HCT116 (cell line): ENCODE data around the gene PRKAG3. TPM values are rescaled to one million over a fixed set of nuclear protein-coding genes. Genes with fewer than 3 reads are reported as not detected.

ENCODE experiments used
- ATAC-seq: fragments of 200-7000 bp; cut with Tn5 transposase; 2 replicates; pipeline ENCODE4 v1.9.1; 2020; ENCODE audit warnings: mild to moderate bottlenecking, moderate library complexity
- BruUV-seq: library from RNA; stranded (reverse); fragments of 400-500 nt; replicated peaks from 2 replicates; lab custom pipeline; 2021; lab: Mats Ljungman, UMichigan
- CTCF ChIA-PET: fragments of 300-600 bp; sonication (Branson Sonifier 250); formaldehyde crosslinking; loops from one replicate; lab custom pipeline; 2021; ENCODE audit warnings: antibody characterized with exemption; lab: Charles Lee
- POLR2A ChIA-PET: fragments of 300-600, 350-600 bp; sonication (Branson Sonifier 250); formaldehyde crosslinking; loops from one replicate; lab custom pipeline; 2021; ENCODE audit warnings: antibody characterized with exemption; lab: Charles Lee
- RAD21 ChIA-PET, 2 experiments: fragments of 300-600 bp; sonication (Branson Sonifier 250); formaldehyde crosslinking; loops; one replicate each; lab custom pipeline; 2023; ENCODE audit warnings: low total read pairs in 2 of 2; ENCODE audit not compliant: uncharacterized antibody in 2 of 2, unreplicated experiment in 2 of 2, low non-redundant PET in 1 of 2; lab: Charles Lee
- DNase-seq: peaks from one replicate; pipeline ENCODE4 v3.0.0-alpha.2; 2010; ENCODE audit warnings: low read depth, low spot score
- H2AFZ ChIP-seq: fragments of 200-600 bp; shearing (Covaris generic), sonication (generic); 2 replicates; pipeline ENCODE4 v1.6.1; 2017; ENCODE audit warnings: low read depth, mixed run types, mixed read lengths, antibody characterized with exemption, low read length; ENCODE audit not compliant: poor library complexity, severe bottlenecking
- H3K27ac ChIP-seq: 2 replicates; pipeline ENCODE4 v1.5.1; 2012; ENCODE audit warnings: low read depth, low read length
- H3K27me3 ChIP-seq: fragments of 200-600 bp; sonication (generic); 2 replicates; pipeline ENCODE4 v1.6.1; 2016; ENCODE audit warnings: mixed run types, low read length, mixed read lengths; ENCODE audit not compliant: insufficient read depth
- H3K36me3 ChIP-seq, 2 experiments: fragments of 200-500 bp in 1 of 2; fragments of 200-600 bp in 1 of 2; sonication (Bioruptor generic) in 1 of 2; sonication (generic) in 1 of 2; 2 replicates each; pipeline versions ENCODE4 v1.5.1 to v1.6.1; 2014 to 2016; ENCODE audit warnings: low read length in 2 of 2, inconsistent platforms in 1 of 2, mixed read lengths in 1 of 2, mixed run types in 1 of 2; ENCODE audit not compliant: insufficient read depth in 2 of 2, control insufficient read depth in 1 of 2
- H3K4me1 ChIP-seq, 2 experiments: fragments of 200-600 bp in 1 of 2; sonication (generic) in 1 of 2; 2 replicates each; pipeline versions ENCODE4 v1.5.1 to v1.6.1; 2012 to 2017; ENCODE audit warnings: low read length in 2 of 2, inconsistent platforms in 1 of 2, mild to moderate bottlenecking in 1 of 2, mixed read lengths in 1 of 2, mixed run types in 1 of 2, moderate library complexity in 1 of 2; ENCODE audit not compliant: insufficient read depth in 2 of 2, control insufficient read depth in 1 of 2
- H3K4me2 ChIP-seq: fragments of 200-600 bp; sonication (generic); 2 replicates; pipeline ENCODE4 v1.6.1; 2017; ENCODE audit warnings: mixed run types, low read length, mixed read lengths
- H3K4me3 ChIP-seq, 2 experiments: fragments of 200-600 bp in 1 of 2; sonication (generic) in 1 of 2; replicated peaks in 1 of 2; 2 replicates each; pipeline ENCODE4 v1.5.1; 2011 to 2016; ENCODE audit warnings: low read length in 2 of 2, control low read depth in 1 of 2, low read depth in 1 of 2, mild to moderate bottlenecking in 1 of 2, mixed read lengths in 1 of 2, mixed run types in 1 of 2
- H3K79me2 ChIP-seq: fragments of 200-600 bp; sonication (generic); 2 replicates; pipeline ENCODE4 v1.6.1; 2017; ENCODE audit warnings: mild to moderate bottlenecking, mixed run types, low read length, moderate library complexity, mixed read lengths; ENCODE audit not compliant: insufficient read depth
- H3K9ac ChIP-seq: fragments of 200-600 bp; sonication (generic); 2 replicates; pipeline ENCODE4 v1.6.1; 2016; ENCODE audit warnings: low read length, mixed read lengths
- H3K9me2 ChIP-seq: fragments of 200-600 bp; sonication (generic), shearing (Covaris generic); 2 replicates; pipeline ENCODE4 v1.6.1; 2017; ENCODE audit warnings: mixed run types, mild to moderate bottlenecking, moderate library complexity; ENCODE audit not compliant: insufficient read depth
- H3K9me3 ChIP-seq, 2 experiments: fragments of 200-500 bp in 1 of 2; fragments of 200-600 bp in 1 of 2; sonication (Bioruptor generic) in 1 of 2; sonication (generic) in 1 of 2; 2 replicates each; pipeline ENCODE4 v1.6.1; 2014 to 2017; ENCODE audit warnings: low read length in 2 of 2, mixed read lengths in 2 of 2, inconsistent platforms in 1 of 2, low read depth in 1 of 2, mild to moderate bottlenecking in 1 of 2, mixed run types in 1 of 2, moderate library complexity in 1 of 2; ENCODE audit not compliant: control insufficient read depth in 1 of 2, insufficient read depth in 1 of 2
- H4K20me1 ChIP-seq: fragments of 200-600 bp; sonication (generic), shearing (Covaris generic); 2 replicates; pipeline ENCODE4 v1.6.1; 2017; ENCODE audit warnings: mixed run types, mild to moderate bottlenecking, moderate library complexity; ENCODE audit not compliant: insufficient read depth
- ATF3 ChIP-seq: IDR thresholded peaks from 2 replicates; pipeline ENCODE4 v1.6.1; 2012
- CBX3 ChIP-seq: IDR thresholded peaks from 2 replicates; pipeline ENCODE4 v1.6.1; 2012; ENCODE audit warnings: low read depth
- EGR1 ChIP-seq: IDR thresholded peaks from 2 replicates; pipeline ENCODE4 v1.6.1; 2012; ENCODE audit warnings: low read depth
- ELF1 ChIP-seq: IDR thresholded peaks from 2 replicates; pipeline ENCODE4 v1.6.1; 2012; ENCODE audit warnings: low read depth, borderline replicate concordance
- EZH2phosphoT487 ChIP-seq: fragments of 200-600 bp; IDR thresholded peaks from 2 replicates; pipeline ENCODE4 v1.6.1; 2018; ENCODE audit warnings: antibody characterized with exemption, borderline replicate concordance
- FOSL1 ChIP-seq: IDR thresholded peaks from 2 replicates; pipeline ENCODE4 v1.6.1; 2012; ENCODE audit warnings: low read depth
- JUND ChIP-seq: IDR thresholded peaks from 2 replicates; pipeline ENCODE4 v1.6.1; 2012
- MAX ChIP-seq: IDR thresholded peaks from 2 replicates; pipeline ENCODE4 v1.6.1; 2012
- RAD21 ChIP-seq: IDR thresholded peaks from 2 replicates; pipeline ENCODE4 v1.6.1; 2012; ENCODE audit warnings: low read depth, mild to moderate bottlenecking
- SIN3A ChIP-seq: IDR thresholded peaks from 2 replicates; pipeline ENCODE4 v1.6.1; 2012; ENCODE audit warnings: low read depth
- SP1 ChIP-seq: IDR thresholded peaks from 2 replicates; pipeline ENCODE4 v1.6.1; 2012; ENCODE audit warnings: low read depth
- SRF ChIP-seq: IDR thresholded peaks from 2 replicates; pipeline ENCODE4 v1.6.1; 2012; ENCODE audit warnings: low read depth
- TCF7L2 ChIP-seq: IDR thresholded peaks from 2 replicates; pipeline ENCODE4 v1.7.0; 2011; ENCODE audit warnings: borderline replicate concordance, inconsistent platforms; ENCODE audit not compliant: insufficient read depth, insufficient read length; ENCODE audit errors: extremely low read depth
- ZBTB33 ChIP-seq: IDR thresholded peaks from 2 replicates; pipeline ENCODE4 v1.6.1; 2011; ENCODE audit warnings: mild to moderate bottlenecking, low read length, moderate library complexity; ENCODE audit not compliant: insufficient replicate concordance; ENCODE audit errors: extremely low read depth
- ZFX ChIP-seq: fragments of 450-650 bp; IDR thresholded peaks from 2 replicates; pipeline ENCODE4 v1.6.1; 2017
- intact Hi-C: fragments of 100-400 bp; cut with micrococcal nuclease; formaldehyde crosslinking; loops from 2 replicates; pipeline ENCODE4 v1.10.0; 2022
- total RNA-seq: library from RNA; stranded (reverse); gene quantifications from one replicate; pipeline ENCODE4 v1.2.1, GENCODE V29; 2021; ENCODE audit not compliant: unreplicated experiment
- TF ChIP-seq, protein P1 (sequence below): IDR thresholded peaks from 2 replicates; pipeline ENCODE4 v1.6.1; 2012; ENCODE audit warnings: low read depth

Gene PRKAG3
- total RNA-seq, 1 experiment from 2014 or later = not detected

DNA sequence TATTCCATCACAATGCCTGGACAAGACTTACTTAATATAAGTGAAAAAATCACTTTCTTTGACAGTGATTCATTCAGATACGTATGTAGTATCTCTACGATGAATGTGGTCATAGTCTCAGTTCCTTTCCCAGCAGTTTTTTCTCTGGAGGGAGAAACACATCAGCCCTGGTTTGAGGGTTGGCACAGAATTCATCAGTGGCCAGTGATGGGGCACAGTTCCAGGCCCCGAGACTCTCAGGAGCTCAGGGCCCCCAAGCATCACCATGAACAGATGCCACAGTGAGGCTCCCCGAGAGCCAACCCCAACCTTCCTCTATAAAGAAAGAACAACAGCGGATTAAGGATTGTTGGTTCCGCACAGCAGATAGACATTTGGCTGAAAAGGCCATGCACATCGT is 12.5 kb downstream of the PRKAG3 start:
- H3K36me3 ChIP-seq = no peaks in the 10 kb centered on the region
- no peaks in the 10 kb centered on the region for H3K79me2 ChIP-seq
- no peaks in the 10 kb centered on the region for H3K27me3 ChIP-seq
- DNase-seq (no peak), ATAC-seq (no peak)
- H3K9ac ChIP-seq = no peak overlapping the region
- H3K4me2 ChIP-seq = no peak overlapping the region
- H3K4me1 ChIP-seq = no peaks in the 10 kb centered on the region
- intact Hi-C loops = no loop called here
- no TSS peak for BruUV-seq
- H4K20me1 ChIP-seq = no peaks in the 10 kb centered on the region
- H2AFZ ChIP-seq = no peak overlapping the region
- no peaks in the 10 kb centered on the region for H3K9me3 ChIP-seq
- ChIA-PET CTCF (no interaction called here), POLR2A (no interaction called here), RAD21 (interaction anchor here in 1 of 2 experiments (0.7 kb wide), 1 partner anchor 23 kb away, joined by 3 read pairs; no protein-coding TSS in a partner anchor)
- H3K4me3 ChIP-seq = no peak overlapping the region
- TF ChIP-seq SIN3A = no peak
- TF ChIP-seq TCF7L2 = no peak
- H3K9me2 ChIP-seq = no peaks in the 10 kb centered on the region
- H3K27ac ChIP-seq = no peak overlapping the region

DNA sequence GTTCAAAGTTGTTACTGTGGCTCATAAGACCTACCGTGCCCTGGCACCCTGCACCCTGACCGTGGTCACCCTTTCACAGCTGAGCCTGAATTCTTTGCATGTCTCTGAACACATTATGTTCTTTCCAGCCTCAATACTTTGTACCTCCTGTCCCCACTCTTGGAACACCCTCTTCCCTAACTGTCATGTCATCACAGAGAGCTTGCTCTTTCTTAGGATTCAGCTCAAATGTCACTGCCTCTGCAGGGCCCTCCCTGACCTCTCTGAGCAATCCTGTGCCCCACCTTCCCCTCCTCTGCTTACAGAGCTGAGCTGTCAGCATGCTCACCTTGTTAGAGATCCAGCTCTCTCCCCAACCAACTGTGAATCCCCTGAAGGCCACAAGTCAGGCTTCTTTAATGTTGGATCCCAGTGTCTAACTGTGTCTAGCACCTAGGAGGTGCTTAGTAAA is 15.0 kb downstream of the PRKAG3 start:
- no peak overlapping the region for H3K4me2 ChIP-seq
- ATAC-seq (no peak), DNase-seq (no peak)
- no peak overlapping the region for H2AFZ ChIP-seq
- H3K27me3 ChIP-seq = no peaks in the 10 kb centered on the region
- CTCF ChIA-PET = no interaction called here
- H3K9ac ChIP-seq = no peak overlapping the region
- no peaks in the 10 kb centered on the region for H3K79me2 ChIP-seq
- BruUV-seq = no TSS peak
- H3K9me3 ChIP-seq = no peaks in the 10 kb centered on the region
- H3K36me3 ChIP-seq = no peaks in the 10 kb centered on the region
- H3K4me3 ChIP-seq = no peak overlapping the region
- RAD21 ChIA-PET = no interaction called here
- no peaks in the 10 kb centered on the region for H4K20me1 ChIP-seq
- intact Hi-C loops = no loop called here
- no peak overlapping the region for H3K27ac ChIP-seq
- H3K4me1 ChIP-seq = no peaks in the 10 kb centered on the region
- POLR2A ChIA-PET = no interaction called here
- no peaks in the 10 kb centered on the region for H3K9me2 ChIP-seq
- TF ChIP-seq SP1 (no peak), ATF3 (no peak), CBX3 (no peak), JUND (no peak), TCF7L2 (no peak), MAX (no peak), SIN3A (no peak), ZFX (no peak), SRF (no peak), RAD21 (no peak), ZBTB33 (no peak), EGR1 (no peak), EZH2phosphoT487 (no peak), FOSL1 (no peak), ELF1 (no peak)
- TF ChIP-seq, protein P1, sequence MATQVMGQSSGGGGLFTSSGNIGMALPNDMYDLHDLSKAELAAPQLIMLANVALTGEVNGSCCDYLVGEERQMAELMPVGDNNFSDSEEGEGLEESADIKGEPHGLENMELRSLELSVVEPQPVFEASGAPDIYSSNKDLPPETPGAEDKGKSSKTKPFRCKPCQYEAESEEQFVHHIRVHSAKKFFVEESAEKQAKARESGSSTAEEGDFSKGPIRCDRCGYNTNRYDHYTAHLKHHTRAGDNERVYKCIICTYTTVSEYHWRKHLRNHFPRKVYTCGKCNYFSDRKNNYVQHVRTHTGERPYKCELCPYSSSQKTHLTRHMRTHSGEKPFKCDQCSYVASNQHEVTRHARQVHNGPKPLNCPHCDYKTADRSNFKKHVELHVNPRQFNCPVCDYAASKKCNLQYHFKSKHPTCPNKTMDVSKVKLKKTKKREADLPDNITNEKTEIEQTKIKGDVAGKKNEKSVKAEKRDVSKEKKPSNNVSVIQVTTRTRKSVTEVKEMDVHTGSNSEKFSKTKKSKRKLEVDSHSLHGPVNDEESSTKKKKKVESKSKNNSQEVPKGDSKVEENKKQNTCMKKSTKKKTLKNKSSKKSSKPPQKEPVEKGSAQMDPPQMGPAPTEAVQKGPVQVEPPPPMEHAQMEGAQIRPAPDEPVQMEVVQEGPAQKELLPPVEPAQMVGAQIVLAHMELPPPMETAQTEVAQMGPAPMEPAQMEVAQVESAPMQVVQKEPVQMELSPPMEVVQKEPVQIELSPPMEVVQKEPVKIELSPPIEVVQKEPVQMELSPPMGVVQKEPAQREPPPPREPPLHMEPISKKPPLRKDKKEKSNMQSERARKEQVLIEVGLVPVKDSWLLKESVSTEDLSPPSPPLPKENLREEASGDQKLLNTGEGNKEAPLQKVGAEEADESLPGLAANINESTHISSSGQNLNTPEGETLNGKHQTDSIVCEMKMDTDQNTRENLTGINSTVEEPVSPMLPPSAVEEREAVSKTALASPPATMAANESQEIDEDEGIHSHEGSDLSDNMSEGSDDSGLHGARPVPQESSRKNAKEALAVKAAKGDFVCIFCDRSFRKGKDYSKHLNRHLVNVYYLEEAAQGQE = no peak
